Activated CD8-positive, alpha-beta T cell treated with anti-CD3 and anti-CD28 coated beads for 36 hours (primary cell): ENCODE results near the gene KIF26B. TPM values are rescaled to one million over a fixed set of nuclear protein-coding genes. Genes with fewer than 3 reads are reported as not detected.

Source experiments
- ATAC-seq: fragments of 200-7000 bp; cut with Tn5 transposase; one replicate; pipeline ENCODE4 v1.10.0; 2021; ENCODE audit warnings: mild to moderate bottlenecking, moderate library complexity
- CTCF ChIA-PET: fragments of 350-600 bp; sonication (Branson Sonifier 250); formaldehyde crosslinking; loops from one replicate; lab custom pipeline; 2021; ENCODE audit warnings: antibody characterized with exemption; lab: Charles Lee
- POLR2A ChIA-PET: fragments of 350-600 bp; sonication (Branson Sonifier 250); formaldehyde crosslinking; loops from one replicate; lab custom pipeline; 2021; ENCODE audit warnings: antibody characterized with exemption; lab: Charles Lee
- DNase-seq: peaks from one replicate; pipeline ENCODE4 v3.0.0-alpha.2; 2020
- H3K27ac Mint-ChIP-seq: one replicate; pipeline ENCODE4 v1.8.0; 2021; ENCODE audit warnings: mild to moderate bottlenecking, mixed read lengths
- H3K27me3 Mint-ChIP-seq: one replicate; pipeline ENCODE4 v1.8.0; 2021; ENCODE audit warnings: mixed read lengths
- H3K36me3 Mint-ChIP-seq: one replicate; pipeline ENCODE4 v1.8.0; 2021; ENCODE audit warnings: low read depth, mixed read lengths
- H3K4me1 Mint-ChIP-seq: one replicate; pipeline ENCODE4 v1.8.0; 2021; ENCODE audit warnings: low read depth, mixed read lengths
- H3K4me3 Mint-ChIP-seq: one replicate; pipeline ENCODE4 v1.8.0; 2021; ENCODE audit warnings: mild to moderate bottlenecking, moderate library complexity, mixed read lengths
- H3K9me3 Mint-ChIP-seq: one replicate; pipeline ENCODE4 v1.8.0; 2021; ENCODE audit warnings: mixed read lengths
- intact Hi-C: fragments of 100-400 bp; cut with micrococcal nuclease; formaldehyde crosslinking; loops from one replicate; pipeline ENCODE4 v1.10.0; 2022
- total RNA-seq, 2 experiments: library from RNA; stranded (reverse); gene quantifications; one replicate each; pipeline ENCODE4 v1.2.3, GENCODE V29; 2021
- TF ChIP-seq, protein P1 (sequence below): fragments of 200-600 bp; IDR thresholded peaks from one replicate; pipeline ENCODE4 v1.8.0; 2022; ENCODE audit warnings: antibody characterized with exemption, mild to moderate bottlenecking

KIF26B gene
- total RNA-seq, 2 experiments from 2014 or later: 0.16 TPM

DNA sequence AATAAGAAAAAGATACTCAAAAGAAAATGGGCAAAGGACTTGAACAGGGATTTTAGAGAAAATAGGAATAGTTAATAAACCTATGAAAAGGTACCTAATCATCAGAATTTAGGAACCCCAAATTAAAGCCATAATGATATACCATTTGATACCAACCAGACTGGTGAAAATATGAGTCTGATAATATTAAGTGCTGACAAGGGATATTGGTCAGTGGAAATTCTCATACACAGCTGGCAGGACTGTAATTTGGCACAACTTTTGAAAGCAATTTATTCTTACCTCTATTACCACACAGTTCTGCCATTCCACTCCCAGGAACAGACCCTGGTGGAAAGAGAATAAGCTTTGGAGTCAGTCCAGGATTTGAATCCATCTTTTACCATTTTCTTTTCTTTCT is 111.3 kb downstream of the KIF26B start:
- Mint-ChIP-seq H3K27ac (no peak overlapping the region), H3K36me3 (no peaks in the 10 kb centered on the region), H3K27me3 (no peaks in the 10 kb centered on the region), H3K4me3 (no peak overlapping the region), H3K4me1 (no peaks in the 10 kb centered on the region), H3K9me3 (no peaks in the 10 kb centered on the region)
- ChIA-PET POLR2A (no interaction called here), CTCF (no interaction called here)
- no peak for DNase-seq
- ATAC-seq: no peak
- TF ChIP-seq, protein P1, sequence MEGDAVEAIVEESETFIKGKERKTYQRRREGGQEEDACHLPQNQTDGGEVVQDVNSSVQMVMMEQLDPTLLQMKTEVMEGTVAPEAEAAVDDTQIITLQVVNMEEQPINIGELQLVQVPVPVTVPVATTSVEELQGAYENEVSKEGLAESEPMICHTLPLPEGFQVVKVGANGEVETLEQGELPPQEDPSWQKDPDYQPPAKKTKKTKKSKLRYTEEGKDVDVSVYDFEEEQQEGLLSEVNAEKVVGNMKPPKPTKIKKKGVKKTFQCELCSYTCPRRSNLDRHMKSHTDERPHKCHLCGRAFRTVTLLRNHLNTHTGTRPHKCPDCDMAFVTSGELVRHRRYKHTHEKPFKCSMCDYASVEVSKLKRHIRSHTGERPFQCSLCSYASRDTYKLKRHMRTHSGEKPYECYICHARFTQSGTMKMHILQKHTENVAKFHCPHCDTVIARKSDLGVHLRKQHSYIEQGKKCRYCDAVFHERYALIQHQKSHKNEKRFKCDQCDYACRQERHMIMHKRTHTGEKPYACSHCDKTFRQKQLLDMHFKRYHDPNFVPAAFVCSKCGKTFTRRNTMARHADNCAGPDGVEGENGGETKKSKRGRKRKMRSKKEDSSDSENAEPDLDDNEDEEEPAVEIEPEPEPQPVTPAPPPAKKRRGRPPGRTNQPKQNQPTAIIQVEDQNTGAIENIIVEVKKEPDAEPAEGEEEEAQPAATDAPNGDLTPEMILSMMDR: no peak
- intact Hi-C loops: no loop called here

DNA sequence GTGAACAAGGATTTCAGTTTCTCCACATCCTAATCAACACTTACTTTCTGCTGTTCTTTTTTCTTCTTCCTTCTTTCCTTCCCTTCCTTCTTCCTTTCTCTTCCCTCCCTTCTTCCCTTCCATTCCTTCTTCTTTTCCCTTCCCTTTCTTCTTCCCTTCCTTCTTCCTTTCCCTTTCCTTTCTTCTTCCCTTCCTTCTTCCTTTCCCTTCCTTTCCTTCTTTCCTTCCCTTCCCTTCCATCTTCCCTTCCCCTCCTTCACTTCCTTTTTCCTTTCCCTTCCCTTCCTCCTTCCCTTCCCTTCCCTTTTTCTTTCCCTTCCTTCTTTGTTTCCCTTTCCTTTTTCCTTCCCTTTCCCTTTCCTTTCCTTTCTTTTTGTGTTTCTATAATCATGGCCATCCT is 115.3 kb downstream of the KIF26B start:
- peaks cover 2% of the 10 kb centered on the region for H3K4me1 Mint-ChIP-seq
- intact Hi-C loops: no loop called here

DNA sequence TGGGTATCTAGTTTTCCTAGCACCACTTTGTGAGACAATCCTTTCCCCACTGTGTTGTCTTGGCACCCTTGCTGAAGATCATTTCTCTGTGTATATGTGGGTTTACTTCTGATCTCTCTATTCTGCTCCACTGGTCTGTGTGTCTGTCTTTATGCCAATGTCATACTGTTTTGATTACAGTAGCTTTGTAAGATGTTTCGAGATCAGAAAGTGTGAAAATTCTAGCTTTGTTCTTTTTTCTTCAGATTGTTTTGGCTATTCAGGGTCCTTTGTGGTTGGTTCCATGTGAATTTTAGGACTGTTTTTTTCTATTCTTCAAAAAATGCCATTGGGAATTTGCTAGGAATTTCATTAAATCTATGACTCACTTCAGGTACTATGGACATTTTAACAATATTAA is 116.2 kb downstream of the KIF26B start:
- ChIA-PET CTCF (no interaction called here), POLR2A (no interaction called here)
- Mint-ChIP-seq H3K27me3 (peaks cover 3% of the 10 kb centered on the region), H3K4me3 (no peak overlapping the region), H3K9me3 (no peaks in the 10 kb centered on the region), H3K4me1 (peaks cover 2% of the 10 kb centered on the region), H3K27ac (no peak overlapping the region), H3K36me3 (no peaks in the 10 kb centered on the region)
- ATAC-seq: no peak
- intact Hi-C loops: no loop called here
- TF ChIP-seq, protein P1: no peak
- DNase-seq: no peak

More for the DNA sequence above, 115.3 kb downstream of the KIF26B start:
- TF ChIP-seq, protein P1: no peak
- H3K9me3 Mint-ChIP-seq: no peaks in the 10 kb centered on the region
- H3K36me3 Mint-ChIP-seq: no peaks in the 10 kb centered on the region
- H3K27ac Mint-ChIP-seq: no peak overlapping the region
- no peak overlapping the region for H3K4me3 Mint-ChIP-seq
- ATAC-seq (no peak), DNase-seq (no peak)
- peaks cover 3% of the 10 kb centered on the region for H3K27me3 Mint-ChIP-seq
- ChIA-PET CTCF (no interaction called here), POLR2A (no interaction called here)

DNA sequence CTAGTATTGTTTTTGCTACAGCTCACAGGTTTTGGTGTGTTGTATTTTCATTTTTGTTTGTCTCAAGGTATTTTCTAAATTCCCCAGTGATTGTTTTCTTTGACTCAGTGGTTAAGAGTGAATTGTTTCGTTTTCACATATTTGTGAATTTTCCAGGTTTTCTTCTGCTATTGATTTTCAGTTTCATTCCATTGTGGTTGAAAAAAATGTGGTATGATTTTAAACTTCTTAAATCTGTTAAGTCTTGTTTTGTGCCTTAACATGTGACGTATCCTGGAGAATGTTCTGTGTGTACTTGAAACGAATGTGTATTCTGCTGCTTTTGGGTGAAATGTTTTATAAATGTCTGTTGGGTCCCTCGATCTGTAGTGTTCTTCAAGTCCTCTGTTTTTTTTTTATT is 117.9 kb downstream of the KIF26B start:
- ATAC-seq: no peak
- peaks cover 9% of the 10 kb centered on the region for H3K27me3 Mint-ChIP-seq
- H3K9me3 Mint-ChIP-seq: no peaks in the 10 kb centered on the region
- no peak for DNase-seq
- CTCF ChIA-PET: no interaction called here
- no peak overlapping the region for H3K4me3 Mint-ChIP-seq
- no peak overlapping the region for H3K27ac Mint-ChIP-seq
- POLR2A ChIA-PET: no interaction called here
- TF ChIP-seq, protein P1: no peak
- intact Hi-C loops: no loop called here
- H3K36me3 Mint-ChIP-seq: no peaks in the 10 kb centered on the region
- H3K4me1 Mint-ChIP-seq: peaks cover 2% of the 10 kb centered on the region

DNA sequence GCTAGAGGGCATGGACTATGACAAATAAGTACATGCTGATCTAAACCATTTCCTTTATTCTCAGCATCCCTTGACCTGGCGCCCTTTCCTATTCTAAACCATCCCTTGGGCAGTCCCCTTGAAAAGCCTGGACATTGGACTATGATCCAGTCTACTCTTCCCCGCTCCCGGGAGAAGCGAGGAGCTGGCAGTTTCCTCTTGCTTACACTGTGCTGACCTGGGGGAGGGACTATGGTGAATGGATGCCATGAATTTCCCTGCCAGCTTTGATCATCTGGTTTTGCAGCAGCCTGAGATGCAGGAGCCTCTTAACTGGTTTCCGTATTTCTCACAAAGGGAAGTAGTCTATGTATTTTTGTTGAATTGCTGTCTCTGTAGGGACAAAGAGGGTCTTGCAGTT is 121.7 kb downstream of the KIF26B start:
- TF ChIP-seq, protein P1: no peak
- Mint-ChIP-seq H3K27me3 (peaks cover 11% of the 10 kb centered on the region), H3K4me1 (peaks cover 2% of the 10 kb centered on the region), H3K9me3 (no peaks in the 10 kb centered on the region), H3K27ac (no peak overlapping the region), H3K4me3 (no peak overlapping the region), H3K36me3 (no peaks in the 10 kb centered on the region)
- DNase-seq (no peak), ATAC-seq (no peak)
- POLR2A ChIA-PET: no interaction called here
- intact Hi-C loops: no loop called here
- CTCF ChIA-PET: no interaction called here
